ENCODE results near the gene NR6A1.

Gene NR6A1

DNA sequence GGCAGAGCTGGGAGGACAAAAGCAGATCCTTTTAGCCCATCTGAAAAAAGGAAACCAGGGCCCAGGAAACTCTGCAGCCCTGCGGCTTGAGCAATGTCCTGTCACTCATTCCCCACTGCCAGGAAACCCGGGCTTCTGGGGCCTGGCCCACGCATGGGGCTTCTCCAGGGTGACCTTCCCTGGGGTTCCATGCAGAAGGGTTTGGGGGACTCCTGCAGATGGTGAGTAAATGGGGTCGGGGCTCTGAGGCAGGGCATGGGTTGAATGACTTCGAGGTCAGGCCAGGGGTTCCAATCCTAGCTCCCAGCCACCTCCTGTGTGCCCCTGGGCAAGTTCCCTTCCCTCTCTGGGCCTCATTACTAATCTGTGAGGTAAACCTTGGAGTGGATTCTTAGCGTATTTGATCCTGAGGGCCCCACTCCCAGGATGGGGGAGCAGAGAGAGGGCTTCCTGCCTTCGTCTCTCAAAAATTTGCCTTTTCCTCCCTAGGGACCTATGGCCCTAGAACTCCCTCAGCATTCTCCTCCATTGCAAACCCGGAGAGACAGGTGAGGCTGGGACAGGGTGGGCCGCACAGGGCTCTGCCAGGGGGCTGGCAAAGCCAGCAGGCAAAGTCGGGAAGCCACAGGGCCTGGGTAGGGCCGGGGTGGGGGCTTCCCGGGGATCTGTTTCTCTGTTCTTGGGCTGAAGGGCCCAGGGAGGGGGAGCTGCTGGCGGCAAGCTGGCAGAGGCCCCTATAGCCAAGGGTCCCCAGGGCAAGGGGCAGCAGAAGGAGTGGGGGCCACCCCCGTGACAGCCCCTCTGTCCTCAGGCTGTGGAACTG lies 295.0 kb downstream of the NR6A1 start:
- TF ChIP-seq, protein P1, sequence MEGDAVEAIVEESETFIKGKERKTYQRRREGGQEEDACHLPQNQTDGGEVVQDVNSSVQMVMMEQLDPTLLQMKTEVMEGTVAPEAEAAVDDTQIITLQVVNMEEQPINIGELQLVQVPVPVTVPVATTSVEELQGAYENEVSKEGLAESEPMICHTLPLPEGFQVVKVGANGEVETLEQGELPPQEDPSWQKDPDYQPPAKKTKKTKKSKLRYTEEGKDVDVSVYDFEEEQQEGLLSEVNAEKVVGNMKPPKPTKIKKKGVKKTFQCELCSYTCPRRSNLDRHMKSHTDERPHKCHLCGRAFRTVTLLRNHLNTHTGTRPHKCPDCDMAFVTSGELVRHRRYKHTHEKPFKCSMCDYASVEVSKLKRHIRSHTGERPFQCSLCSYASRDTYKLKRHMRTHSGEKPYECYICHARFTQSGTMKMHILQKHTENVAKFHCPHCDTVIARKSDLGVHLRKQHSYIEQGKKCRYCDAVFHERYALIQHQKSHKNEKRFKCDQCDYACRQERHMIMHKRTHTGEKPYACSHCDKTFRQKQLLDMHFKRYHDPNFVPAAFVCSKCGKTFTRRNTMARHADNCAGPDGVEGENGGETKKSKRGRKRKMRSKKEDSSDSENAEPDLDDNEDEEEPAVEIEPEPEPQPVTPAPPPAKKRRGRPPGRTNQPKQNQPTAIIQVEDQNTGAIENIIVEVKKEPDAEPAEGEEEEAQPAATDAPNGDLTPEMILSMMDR (IDR thresholded peaks at IDR 0.05; ENCODE audit: low read depth, low read length): no peak
- no peak for DNase-seq (ENCODE audit: extremely low read depth, low read depth)

DNA sequence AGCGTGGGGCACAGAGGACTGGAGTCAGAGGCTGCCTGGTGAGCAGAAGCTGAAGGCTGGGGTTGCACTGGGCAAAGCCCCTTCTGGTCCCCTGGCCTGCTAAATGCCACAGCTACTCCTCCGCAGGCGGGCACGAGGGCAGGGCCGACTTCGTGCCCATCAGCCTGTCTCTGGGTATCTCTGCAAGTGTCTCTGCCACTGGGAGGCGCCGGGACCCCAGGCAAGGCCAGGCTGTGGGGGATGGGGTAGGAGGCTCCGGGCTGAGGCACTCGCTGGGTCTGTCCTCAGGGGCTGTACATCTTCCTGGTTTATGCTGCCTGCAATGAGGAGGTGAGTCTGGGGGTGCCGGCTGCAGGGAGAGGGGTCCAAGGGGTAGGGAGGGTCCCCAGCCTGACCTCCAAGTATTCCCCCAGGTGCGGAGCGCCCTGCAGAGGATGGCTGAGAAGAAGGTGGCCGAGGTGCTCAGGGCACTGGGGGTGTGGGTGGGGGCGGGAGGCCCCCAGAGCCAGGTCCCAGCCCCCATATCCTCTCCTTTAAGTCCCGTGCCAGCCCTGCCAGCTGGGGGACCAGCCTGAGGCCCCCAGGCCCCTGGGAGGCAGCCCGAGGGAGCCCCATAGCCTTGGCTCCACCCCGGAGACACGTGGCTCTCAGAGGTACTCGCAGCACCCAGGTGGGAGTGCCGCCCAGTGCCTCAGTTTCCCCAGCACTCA lies 295.8 kb downstream of the NR6A1 start:
- TF ChIP-seq, protein P1 (IDR thresholded peaks at IDR 0.05; ENCODE audit: low read depth, low read length): no peak
- DNase-seq (ENCODE audit: extremely low read depth, low read depth): no peak

DNA sequence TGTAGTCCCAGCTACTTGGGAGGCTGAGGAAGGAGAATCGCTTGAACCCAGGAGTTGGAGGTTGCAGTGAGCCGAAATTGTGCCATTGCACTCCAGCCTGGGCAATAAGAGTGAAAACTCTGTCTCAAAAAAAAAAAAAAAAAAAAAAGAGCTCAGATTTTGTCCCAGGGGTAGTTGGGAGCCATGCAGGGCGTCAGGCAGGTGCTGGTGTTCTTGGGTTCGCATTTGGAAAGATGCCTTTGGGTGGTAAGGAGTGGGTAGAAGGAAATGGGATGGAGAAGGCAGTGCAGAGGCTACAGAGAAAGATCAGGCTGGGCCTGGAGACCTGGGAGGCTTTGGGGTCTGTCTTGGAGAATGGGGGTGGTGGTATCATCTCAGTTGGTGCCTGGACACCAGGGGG lies 297.0 kb downstream of the NR6A1 start:
- no peak for DNase-seq (ENCODE audit: extremely low read depth, low read depth)
- TF ChIP-seq, protein P1 (IDR thresholded peaks at IDR 0.05; ENCODE audit: low read depth, low read length): no peak

DNA sequence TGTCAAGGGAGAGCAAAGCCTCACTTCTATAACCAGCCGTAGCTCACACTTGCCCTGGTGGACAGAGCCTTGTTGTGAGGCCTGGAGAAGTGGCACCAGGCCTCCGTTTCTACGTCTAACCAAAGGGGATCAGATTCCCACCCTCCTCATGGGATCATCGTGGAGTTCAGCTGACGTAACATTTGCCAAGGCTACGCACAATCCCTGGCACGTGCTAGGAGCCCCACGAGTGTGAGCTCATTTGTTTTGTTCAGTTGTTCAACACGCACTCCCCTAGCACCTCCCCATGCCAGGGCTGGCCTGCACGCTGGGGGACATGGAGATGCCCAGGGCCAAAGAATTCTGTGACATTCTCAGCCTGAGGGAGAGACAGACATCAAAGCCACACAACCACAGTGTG lies 297.8 kb downstream of the NR6A1 start:
- DNase-seq (ENCODE audit: extremely low read depth, low read depth): no peak
- TF ChIP-seq, protein P1 (IDR thresholded peaks at IDR 0.05; ENCODE audit: low read depth, low read length): no peak

DNA sequence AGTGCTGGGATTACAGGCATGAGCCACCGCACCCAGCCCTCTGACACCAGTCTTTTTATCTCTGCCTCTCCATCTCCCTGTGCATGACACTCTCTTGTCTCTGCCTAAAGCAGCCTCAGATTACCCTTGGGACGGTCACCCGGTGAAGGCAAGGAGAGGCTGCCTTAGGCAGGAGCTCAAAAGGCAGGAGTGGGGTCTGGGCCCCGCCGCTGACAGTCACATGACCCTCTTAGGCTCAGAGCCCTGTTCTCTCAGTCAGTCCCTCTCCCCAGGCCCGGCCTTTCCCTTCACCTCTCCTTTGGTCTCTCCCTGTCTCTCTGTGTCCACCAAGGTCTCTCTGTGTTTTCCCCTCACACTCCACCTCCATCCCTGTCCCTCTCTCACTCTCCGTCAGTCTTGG lies 298.3 kb downstream of the NR6A1 start:
- TF ChIP-seq, protein P1 (IDR thresholded peaks at IDR 0.05; ENCODE audit: low read depth, low read length): no peak
- DNase-seq (ENCODE audit: extremely low read depth, low read depth): no peak

DNA sequence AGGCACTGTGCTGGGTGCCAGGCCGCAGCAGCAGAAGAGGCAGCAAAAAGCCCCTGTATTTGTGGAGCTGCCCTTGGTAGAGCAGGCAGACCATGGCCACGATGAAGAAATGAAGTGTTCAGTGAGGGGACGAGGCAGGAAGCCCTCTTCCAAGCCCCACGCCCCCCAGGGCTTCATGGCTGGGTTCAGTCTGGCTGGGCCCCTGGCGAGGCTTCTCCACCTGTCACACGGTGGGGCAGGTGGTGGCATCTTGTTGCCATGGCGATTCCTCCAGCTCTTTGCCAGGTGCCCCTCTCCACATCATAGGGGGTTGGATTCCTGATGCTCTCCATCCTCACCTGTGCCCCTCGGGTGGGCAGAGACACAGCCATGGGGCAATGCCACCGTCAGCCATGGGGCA lies 299.4 kb downstream of the NR6A1 start:
- TF ChIP-seq, protein P1 (IDR thresholded peaks at IDR 0.05; ENCODE audit: low read depth, low read length): no peak
- DNase-seq (ENCODE audit: extremely low read depth, low read depth): no peak

DNA sequence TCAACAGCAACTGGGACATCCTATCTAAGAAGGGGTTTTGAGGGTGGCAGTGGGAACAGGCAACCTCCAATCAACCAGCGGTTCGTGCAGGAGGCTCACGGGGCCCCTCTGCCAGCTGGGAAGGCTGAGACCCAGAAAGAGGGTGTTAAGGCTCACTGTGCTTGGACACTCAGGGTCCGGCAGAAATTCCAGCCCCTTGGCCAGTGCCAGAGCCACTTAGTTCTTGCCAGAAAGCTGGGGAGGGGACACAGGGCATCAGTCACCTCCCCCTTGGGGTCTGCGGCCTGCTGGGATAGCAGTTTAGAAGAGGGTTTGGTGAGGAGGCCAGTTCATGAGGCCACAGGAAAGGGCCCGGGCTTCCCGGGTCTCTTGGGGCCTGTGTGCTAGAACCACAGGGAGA lies 300.4 kb downstream of the NR6A1 start:
- TF ChIP-seq, protein P1 (IDR thresholded peaks at IDR 0.05; ENCODE audit: low read depth, low read length): no peak
- DNase-seq (ENCODE audit: extremely low read depth, low read depth): no peak
